ENCODE results near the gene XPR1. TPM values are rescaled to one million over a fixed set of nuclear protein-coding genes. Genes with fewer than 3 reads are reported as not detected.

XPR1 gene
- total RNA-seq, 1 experiment from 2014 or later, result 16.8 TPM

GRCh38 chr1:180839547-180839946 lies 207.7 kb downstream of the XPR1 start:
- intact Hi-C loops (cut with micrococcal nuclease; ENCODE audit: unreplicated experiment), result no loop called here
- Histone ChIP-seq H3K9me3 (ENCODE audit: insufficient read depth, low read depth) (no peaks in the 10 kb centered on the region), H3K4me3 (no peak overlapping the region), H3K36me3 (ENCODE audit: low read depth) (no peaks in the 10 kb centered on the region), H3F3A (ENCODE audit: insufficient read depth, low read depth) (no peaks in the 10 kb centered on the region), H4K20me1 (ENCODE audit: insufficient read depth) (no peaks in the 10 kb centered on the region), H3K9me2 (ENCODE audit: insufficient read depth) (no peaks in the 10 kb centered on the region), H3K79me2 (ENCODE audit: low read depth) (no peaks in the 10 kb centered on the region), H3K27me3 (ENCODE audit: insufficient read depth, low read depth) (no peaks in the 10 kb centered on the region), H2AFZ (no peak overlapping the region), H3K27ac (no peak overlapping the region), H3K4me1 (replicated peaks; ENCODE audit: insufficient read depth) (no peaks in the 10 kb centered on the region), H3K4me2 (no peak overlapping the region)
- BruUV-seq (replicated peaks), result no TSS peak
- no peak for TF ChIP-seq EZH2 (IDR thresholded peaks at IDR 0.05; ENCODE audit: low read depth)
- no peak for TF ChIP-seq CTCF (conservative IDR thresholded peaks at IDR 0.05)
- ChIA-PET CTCF (no interaction called here), POLR2A (ENCODE audit: unreplicated experiment) (no interaction called here)
- DNase-seq, result no peak

- H3K27me3 ChIP-seq (ENCODE audit: insufficient read depth, low read depth), result no peaks in the 10 kb centered on the region
- H3K4me3 ChIP-seq, result no peak overlapping the region
- ChIA-PET POLR2A (ENCODE audit: unreplicated experiment) (interaction anchor here (0.7 kb wide), 1 partner anchor 150 kb away, joined by 6 read pairs; no protein-coding TSS in a partner anchor), CTCF (no interaction called here)
- no peaks in the 10 kb centered on the region for H3K4me1 ChIP-seq (replicated peaks; ENCODE audit: insufficient read depth)
- H4K20me1 ChIP-seq (ENCODE audit: insufficient read depth), result no peaks in the 10 kb centered on the region
- no TSS peak for BruUV-seq (replicated peaks)
- no peak for TF ChIP-seq CTCF (conservative IDR thresholded peaks at IDR 0.05)
- no peak overlapping the region for H2AFZ ChIP-seq
- H3K9me3 ChIP-seq (ENCODE audit: insufficient read depth, low read depth), result no peaks in the 10 kb centered on the region
- no peak overlapping the region for H3K27ac ChIP-seq
- H3K36me3 ChIP-seq (ENCODE audit: low read depth), result no peaks in the 10 kb centered on the region
- H3K79me2 ChIP-seq (ENCODE audit: low read depth), result no peaks in the 10 kb centered on the region
- no peak overlapping the region for H3K4me2 ChIP-seq
- no peak for DNase-seq
- intact Hi-C loops (cut with micrococcal nuclease; ENCODE audit: unreplicated experiment), result no loop called here
- no peaks in the 10 kb centered on the region for H3K9me2 ChIP-seq (ENCODE audit: insufficient read depth)
- no peaks in the 10 kb centered on the region for H3F3A ChIP-seq (ENCODE audit: insufficient read depth, low read depth)
These were observed 209.6 kb downstream of the XPR1 start for GRCh38 chr1:180841415-180841814.

- Histone ChIP-seq H3K4me3 (no peak overlapping the region), H3K27me3 (ENCODE audit: insufficient read depth, low read depth) (no peaks in the 10 kb centered on the region), H2AFZ (no peak overlapping the region), H3K4me1 (replicated peaks; ENCODE audit: insufficient read depth) (no peaks in the 10 kb centered on the region), H4K20me1 (ENCODE audit: insufficient read depth) (no peaks in the 10 kb centered on the region), H3F3A (ENCODE audit: insufficient read depth, low read depth) (no peaks in the 10 kb centered on the region), H3K79me2 (ENCODE audit: low read depth) (no peaks in the 10 kb centered on the region), H3K9me2 (ENCODE audit: insufficient read depth) (no peaks in the 10 kb centered on the region), H3K4me2 (no peak overlapping the region), H3K27ac (no peak overlapping the region), H3K36me3 (ENCODE audit: low read depth) (no peaks in the 10 kb centered on the region), H3K9me3 (ENCODE audit: insufficient read depth, low read depth) (no peaks in the 10 kb centered on the region)
- TF ChIP-seq EZH2 (IDR thresholded peaks at IDR 0.05; ENCODE audit: low read depth), result no peak
- TF ChIP-seq CTCF (conservative IDR thresholded peaks at IDR 0.05), result no peak
- BruUV-seq (replicated peaks), result no TSS peak
- CTCF ChIA-PET, result no interaction called here
- DNase-seq, result no peak
- POLR2A ChIA-PET (ENCODE audit: unreplicated experiment), result interaction anchor here (0.7 kb wide), 1 partner anchor 151 kb away, joined by 6 read pairs; no protein-coding TSS in a partner anchor
- intact Hi-C loops (cut with micrococcal nuclease; ENCODE audit: unreplicated experiment), result no loop called here
These were observed 210.2 kb downstream of the XPR1 start for GRCh38 chr1:180842052-180842451.

All from PC-9 (cell line).